AG09309 (cell line): ENCODE data around the gene NUBP2.

ENCODE experiments used
- DNase-seq: peaks from one replicate; pipeline ENCODE4 v3.0.0-alpha.2; 2010; ENCODE audit warnings: low read depth
- H3K4me3 ChIP-seq: 2 replicates; pipeline ENCODE4 v1.5.1; 2011; ENCODE audit warnings: mild to moderate bottlenecking, low read depth, low read length, moderate library complexity; ENCODE audit not compliant: control insufficient read depth
- TF ChIP-seq, protein P1 (sequence below): IDR thresholded peaks from 2 replicates; pipeline ENCODE4 v1.5.1; 2011; ENCODE audit warnings: mild to moderate bottlenecking, low read depth, low read length, inconsistent platforms; ENCODE audit not compliant: insufficient read depth, control insufficient read depth; ENCODE audit errors: missing control alignments

NUBP2 gene

DNA sequence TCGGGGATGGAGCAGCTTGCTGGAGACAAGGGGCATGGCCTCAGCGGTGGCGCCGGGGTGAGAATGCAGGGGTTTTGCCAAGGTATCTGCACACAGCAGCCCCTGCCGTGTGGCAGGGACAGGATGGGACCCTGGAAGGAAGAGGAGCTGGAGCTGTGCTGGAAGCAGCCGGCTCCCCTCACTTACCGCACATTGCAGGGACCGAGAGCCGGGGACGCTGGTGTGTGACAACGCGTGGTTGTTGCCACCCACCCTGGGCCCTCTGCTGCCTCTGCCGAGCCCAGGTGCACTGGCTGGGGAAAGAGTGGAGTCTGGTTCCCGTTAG, 3.0 kb downstream of the NUBP2 start:
- no peak for DNase-seq
- no peak overlapping the region for H3K4me3 ChIP-seq
- TF ChIP-seq, protein P1, sequence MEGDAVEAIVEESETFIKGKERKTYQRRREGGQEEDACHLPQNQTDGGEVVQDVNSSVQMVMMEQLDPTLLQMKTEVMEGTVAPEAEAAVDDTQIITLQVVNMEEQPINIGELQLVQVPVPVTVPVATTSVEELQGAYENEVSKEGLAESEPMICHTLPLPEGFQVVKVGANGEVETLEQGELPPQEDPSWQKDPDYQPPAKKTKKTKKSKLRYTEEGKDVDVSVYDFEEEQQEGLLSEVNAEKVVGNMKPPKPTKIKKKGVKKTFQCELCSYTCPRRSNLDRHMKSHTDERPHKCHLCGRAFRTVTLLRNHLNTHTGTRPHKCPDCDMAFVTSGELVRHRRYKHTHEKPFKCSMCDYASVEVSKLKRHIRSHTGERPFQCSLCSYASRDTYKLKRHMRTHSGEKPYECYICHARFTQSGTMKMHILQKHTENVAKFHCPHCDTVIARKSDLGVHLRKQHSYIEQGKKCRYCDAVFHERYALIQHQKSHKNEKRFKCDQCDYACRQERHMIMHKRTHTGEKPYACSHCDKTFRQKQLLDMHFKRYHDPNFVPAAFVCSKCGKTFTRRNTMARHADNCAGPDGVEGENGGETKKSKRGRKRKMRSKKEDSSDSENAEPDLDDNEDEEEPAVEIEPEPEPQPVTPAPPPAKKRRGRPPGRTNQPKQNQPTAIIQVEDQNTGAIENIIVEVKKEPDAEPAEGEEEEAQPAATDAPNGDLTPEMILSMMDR, result no peak

GRCh38 chr16:1786242-1787055, 3.7 kb downstream of the NUBP2 start:
- TF ChIP-seq, protein P1, result no peak
- no peak overlapping the region for H3K4me3 ChIP-seq
- no peak for DNase-seq

DNA sequence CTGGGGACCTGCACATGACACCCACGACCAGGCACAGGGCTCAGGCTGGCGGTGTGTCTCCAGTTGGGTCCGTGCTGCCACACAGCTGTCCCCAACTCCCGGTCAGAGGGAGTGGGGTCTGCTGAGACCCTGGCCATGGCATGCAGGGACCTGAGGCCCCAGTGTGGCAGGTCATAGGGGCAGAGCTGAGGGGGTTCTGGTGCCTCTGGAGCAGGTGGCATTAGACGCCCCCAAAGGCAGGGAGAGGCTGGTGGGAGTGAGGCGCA, 4.2 kb downstream of the NUBP2 start:
- DNase-seq, result no peak
- no peak overlapping the region for H3K4me3 ChIP-seq
- TF ChIP-seq, protein P1, result no peak

GRCh38 chr16:1787322-1788094, 4.7 kb downstream of the NUBP2 start:
- no peak overlapping the region for H3K4me3 ChIP-seq
- DNase-seq, result no peak
- TF ChIP-seq, protein P1, result no peak

DNA sequence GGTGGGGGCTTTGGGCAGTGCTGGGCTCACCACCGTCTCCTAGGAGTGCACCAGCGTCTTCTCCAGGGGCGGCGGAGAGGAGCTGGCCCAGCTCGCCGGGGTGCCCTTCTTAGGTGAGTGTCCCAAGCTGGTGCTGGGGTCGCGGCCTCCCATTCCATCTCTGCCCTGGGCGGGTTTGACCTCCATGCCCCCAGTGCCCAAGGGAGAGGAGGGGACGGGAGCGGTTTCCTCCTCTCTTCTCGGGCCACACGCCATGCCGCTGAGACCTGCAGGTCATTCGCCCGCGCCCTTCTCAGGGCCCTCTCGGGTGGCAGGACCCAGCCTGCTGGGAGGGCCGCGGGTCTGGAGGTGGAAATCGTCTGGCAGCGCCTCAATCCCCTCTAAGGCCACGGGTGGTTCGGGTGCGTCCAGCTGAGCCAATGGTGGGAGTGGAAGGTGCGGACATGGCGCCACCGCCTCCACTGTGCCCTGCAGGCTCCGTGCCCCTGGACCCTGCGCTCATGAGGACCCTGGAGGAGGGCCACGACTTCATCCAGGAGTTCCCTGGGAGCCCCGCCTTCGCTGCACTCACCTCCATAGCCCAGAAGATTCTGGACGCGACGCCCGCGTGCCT, 5.4 kb downstream of the NUBP2 start:
- DNase-seq, result no peak
- H3K4me3 ChIP-seq, result no peak overlapping the region
- TF ChIP-seq, protein P1, result no peak

DNA sequence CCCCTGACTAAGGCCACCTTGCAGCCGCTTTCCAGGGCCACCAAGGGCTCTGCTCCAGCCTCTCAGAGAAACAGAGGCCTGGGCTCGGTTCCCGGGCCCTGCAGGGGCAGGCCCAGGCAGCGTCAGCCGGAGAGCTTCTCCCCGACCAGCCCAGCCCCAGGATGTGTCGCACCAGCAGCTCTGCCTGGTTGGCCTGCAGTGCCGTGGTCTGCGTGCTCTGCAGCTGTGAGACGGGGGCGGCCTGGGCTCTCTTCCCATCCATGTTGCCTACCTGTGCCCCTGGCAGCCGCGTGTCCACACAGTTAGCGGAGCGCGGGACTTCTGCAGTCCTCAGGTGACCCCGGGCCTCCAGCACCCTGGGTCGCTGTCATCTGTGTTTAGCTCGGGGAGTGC, 5.9 kb downstream of the NUBP2 start:
- TF ChIP-seq, protein P1, result no peak
- no peak overlapping the region for H3K4me3 ChIP-seq
- no peak for DNase-seq
